Measurements from ENCODE around the gene ACKR2.

Gene ACKR2

DNA sequence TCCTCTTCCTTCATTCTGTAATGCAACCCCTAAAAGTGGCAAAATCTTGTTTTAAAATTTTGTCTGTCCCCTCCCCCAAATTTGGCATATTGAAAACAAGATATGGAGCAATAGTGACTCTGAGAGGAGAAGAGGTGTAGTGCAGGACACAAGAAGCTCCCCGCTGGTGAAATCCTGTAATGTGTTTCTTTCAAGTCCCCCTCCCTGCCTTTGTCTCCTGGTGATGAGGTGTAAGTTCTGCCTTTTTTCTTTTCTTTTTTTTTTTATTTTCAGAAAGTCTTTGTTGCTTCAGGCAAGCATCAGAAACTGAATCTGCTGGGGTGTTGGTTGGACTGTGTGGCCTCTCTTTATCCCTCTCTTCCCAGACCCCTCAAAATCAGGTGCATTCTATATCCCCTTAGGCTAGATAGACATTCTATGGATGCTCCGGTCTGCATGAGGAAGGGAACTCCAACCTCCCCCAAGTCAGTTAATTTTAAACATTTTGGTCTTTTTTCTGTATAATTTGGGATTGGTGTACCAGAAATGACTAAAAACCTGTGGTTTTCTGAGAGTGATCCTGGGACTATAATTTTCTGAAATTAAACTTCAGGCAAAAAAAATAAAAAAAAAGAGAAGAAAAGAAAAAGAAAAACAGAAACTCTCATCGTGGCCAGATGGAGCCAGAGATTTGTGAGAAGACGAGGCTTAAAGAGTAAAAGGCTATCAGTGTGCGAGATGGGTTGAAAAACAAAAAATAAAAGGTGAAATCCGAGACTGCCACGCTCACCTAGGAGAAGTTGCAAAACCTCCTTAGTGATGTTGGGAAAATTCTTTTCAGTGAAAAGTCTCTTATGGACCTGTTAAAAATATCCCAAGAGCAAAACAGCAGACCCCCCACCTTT, 21.4 kb downstream of the ACKR2 start:
- peak in 1 of 2 donors; percentile 7 for DNase-seq

GRCh38 chr3:42831321-42831713, 22.1 kb downstream of the ACKR2 start:
- peak; percentile 72 to 81 for DNase-seq

- DNase-seq: no peak
Observed at GRCh38 chr3:42836150-42837123, 27.2 kb downstream of the ACKR2 start.

DNA sequence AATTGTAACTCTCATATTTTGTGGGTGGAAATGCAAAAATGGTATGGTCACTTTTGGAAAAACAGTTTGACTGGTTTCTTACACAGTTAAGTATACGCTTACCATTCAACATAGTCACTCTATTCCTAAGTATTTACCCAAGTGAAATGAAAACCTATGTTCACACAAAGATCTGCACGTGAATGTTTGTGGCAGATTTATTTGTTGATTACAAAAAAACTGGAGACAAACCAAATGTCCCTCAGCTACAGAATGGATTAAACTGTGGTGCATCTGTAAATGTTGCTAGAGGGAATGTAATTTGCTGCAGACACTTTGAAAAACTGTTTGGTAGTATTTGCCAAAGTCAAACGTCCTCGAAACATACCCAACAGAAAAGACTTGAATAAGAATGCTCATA, 29.3 kb downstream of the ACKR2 start:
- DNase-seq: no peak

GRCh38 chr3:42839616-42840015, 30.4 kb downstream of the ACKR2 start:
- DNase-seq: peak; percentile 33 to 57

- no peak for DNase-seq
Observed at GRCh38 chr3:42841332-42841731, 32.1 kb downstream of the ACKR2 start.

DNA sequence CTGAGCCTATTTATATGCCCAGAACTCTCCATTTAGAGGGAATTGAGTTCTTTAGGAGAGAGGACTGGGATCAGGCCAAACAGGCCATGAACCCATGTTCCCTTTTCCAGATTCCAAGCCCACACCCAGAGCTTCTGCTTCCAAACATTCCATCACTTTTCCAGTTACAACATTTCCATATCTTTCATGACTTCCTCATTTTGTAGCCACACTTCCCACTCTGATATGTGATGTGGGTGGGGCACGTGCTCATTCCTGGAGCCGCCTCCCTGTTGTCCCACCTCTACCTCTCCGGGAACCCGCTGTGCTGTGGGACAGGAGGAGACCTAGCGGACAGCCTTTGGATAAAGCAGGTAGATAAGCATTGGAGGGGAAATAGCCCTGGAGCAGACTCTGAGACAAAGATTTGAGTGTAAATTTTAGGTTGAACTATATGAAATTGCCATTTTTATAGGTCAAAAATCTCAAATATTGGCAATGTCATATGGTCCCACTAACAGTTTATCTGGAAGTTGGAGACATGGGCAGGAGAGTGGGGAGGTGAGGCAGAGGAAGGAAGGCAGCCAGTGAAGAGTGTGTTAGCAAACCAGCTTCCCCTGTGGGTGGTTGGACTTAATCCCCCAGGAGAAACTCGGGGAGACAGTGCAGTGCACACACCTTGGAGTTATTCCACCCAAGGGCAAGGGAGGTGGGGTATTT, 34.6 kb downstream of the ACKR2 start:
- no peak for DNase-seq

- DNase-seq: no peak
Observed at GRCh38 chr3:42844412-42844713, 35.1 kb downstream of the ACKR2 start.

DNA sequence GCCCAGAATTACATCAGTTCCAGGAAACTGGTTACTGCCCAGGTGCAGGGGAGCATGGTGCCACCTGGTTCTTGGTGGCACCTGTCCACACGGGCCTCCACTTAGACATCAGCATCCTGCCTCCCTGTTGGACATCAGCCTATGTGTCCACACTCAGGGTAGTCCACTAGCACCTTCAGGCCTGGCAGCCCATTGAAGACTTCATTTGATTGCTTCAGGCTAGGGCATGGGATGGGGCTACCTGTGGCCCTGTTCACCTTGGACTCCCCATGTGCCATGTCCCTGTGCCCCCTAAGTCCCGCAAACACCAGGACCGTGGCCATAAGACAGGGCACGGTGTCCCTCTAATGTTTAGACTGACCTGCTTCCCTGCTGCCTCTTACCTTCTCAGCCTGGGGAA, 35.6 kb downstream of the ACKR2 start:
- no peak for DNase-seq

GRCh38 chr3:42846685-42847522, 37.7 kb downstream of the ACKR2 start:
- DNase-seq: peak; percentile 3 to 57

DNA sequence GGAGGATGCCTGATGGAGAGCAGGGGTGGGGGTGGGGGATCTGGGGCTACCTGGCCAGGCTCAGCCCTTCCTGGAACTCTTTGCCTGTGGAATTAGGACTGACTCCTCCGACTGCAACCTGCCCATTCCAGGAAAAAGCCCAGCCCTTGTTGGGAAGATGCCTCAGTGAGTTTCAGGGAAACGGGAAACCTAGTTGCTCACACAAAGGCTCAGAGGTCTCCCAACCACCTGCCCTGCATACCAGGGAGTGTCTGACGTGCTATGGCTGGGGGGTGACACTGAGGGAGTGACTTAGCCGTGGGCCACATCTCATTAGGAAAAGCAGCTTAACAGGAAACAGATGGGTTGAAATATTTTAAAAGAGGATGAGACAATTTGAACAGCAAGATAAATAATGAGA, 38.5 kb downstream of the ACKR2 start:
- DNase-seq: no peak

DNA sequence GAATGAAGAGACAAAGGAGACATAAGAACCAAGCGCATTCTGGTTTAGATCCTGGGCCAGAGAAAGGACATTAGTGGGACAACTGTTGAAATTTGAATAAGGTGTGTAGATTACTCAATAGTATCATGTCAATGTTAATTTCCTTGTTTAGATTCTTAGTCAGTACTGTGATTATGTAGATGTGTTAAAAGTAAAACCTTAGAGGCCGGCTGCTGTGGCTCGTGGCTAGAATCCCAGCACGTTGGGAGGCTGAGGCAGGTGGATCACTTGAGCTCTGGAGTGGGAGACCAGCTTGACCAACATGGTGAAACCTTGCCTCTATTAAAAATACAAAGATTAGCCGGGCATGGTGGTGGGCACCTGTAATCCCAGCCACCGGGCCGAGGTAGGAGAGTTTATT, 39.8 kb downstream of the ACKR2 start:
- DNase-seq: no peak

DNA sequence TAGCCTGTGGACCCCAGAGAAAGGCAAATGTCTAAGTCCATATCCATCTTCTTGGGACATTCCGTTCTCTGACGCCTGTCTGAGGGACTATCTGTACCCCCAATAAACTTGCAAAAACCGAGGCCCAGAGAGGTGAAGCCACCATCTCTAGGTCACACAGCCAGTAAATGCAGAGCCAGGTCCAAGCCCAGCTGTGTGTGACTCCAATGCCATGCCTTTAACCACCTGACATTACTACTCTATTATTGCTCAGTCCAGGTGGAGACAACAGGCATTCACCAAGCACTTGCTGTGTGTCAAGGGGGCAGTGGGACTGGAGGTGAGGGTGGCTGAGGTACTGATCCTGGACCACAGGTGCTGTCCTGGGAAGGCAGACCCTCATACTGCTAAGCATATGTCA, 41.0 kb downstream of the ACKR2 start:
- no peak for DNase-seq

DNA sequence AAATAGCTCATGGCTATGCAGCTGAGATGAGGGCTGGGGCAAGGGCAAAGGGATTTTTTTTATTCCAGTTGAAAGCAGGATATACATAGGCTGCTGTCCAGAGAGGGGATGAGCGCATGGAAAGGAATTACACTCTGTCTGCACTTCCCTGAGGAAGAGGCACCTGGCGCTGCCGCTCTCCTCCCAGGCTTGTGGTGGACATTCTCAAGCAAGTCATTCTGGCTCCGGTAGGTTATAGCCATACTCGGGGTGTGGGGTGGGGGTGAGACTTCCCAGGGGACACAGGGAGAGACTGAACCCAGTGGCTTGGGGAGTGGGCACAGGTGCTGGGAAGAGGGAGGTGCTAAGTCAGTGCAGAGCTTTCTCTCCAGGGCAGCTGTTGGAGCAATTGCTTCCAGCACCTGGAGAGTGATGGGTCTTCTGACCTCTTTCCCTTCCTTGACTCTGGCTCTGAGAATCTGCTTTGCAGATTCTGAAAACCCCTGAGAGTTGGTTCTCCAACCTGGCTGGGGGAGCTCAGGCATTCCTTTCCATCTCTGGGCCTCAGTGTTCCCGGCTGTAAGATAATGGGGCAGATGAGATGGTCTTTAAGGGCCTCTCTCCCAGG, 42.1 kb downstream of the ACKR2 start:
- no peak for DNase-seq

DNA sequence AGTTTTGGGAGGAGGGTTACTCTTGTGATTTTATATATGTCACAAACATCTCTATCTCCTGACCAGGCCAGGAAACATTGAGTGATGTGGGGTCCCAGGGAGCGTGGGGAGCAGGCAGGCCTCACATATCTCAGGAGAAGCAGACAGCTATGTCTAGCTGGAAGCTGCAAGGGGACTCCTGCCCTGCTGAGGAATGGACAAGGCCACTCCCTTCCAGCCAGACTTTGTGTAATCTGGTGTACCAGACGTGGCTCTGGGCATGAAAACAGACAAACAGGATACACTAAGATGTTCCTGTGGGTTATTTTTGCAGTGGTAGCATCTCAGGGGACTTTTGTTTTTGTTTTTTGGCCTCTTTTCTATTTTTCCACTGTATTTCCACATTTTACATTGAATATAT, 43.2 kb downstream of the ACKR2 start:
- no peak for DNase-seq

- no peak for DNase-seq
Observed at GRCh38 chr3:42853056-42853455, 43.8 kb downstream of the ACKR2 start.

GRCh38 chr3:42853739-42854302, 44.6 kb downstream of the ACKR2 start:
- no peak for DNase-seq

DNA sequence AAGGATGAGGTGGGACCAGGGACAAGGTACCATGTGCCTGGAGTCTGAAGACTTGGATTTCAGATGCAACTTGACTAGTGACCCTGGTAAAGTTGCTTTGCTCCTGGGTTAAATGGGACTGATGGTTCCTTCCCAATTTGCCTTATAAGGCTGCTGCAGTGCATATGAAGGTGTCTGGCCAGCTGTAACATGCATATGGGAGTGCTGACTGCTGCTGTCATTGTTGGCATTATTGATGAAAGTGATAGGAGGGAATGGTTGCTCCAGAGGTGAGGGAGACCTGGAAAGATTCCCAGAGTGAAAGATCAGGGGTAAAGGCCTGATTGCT, 45.9 kb downstream of the ACKR2 start:
- no peak for DNase-seq

- no peak for DNase-seq
Observed at GRCh38 chr3:42855547-42856380, 46.5 kb downstream of the ACKR2 start.

DNA sequence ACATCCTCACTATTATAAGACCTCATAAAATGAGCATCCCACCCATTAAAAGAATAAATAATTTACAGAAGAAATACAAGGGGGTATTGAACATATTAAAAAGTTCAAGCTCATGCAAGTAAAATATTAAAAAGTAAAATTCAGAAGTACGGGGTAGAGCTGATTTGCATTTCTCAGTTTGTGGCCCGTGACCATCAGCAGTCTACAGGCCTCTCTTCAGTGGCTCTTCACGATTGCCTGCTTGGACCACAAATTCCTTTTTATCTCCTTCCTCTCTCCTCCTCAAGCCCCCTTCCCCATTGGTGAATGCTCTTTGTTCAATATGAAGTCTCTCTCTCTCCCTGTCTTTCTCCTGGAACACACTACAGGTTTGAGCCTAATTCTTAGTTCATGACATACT, 47.3 kb downstream of the ACKR2 start:
- DNase-seq: no peak

Measured in CD4-positive, alpha-beta T cell treated with Interferon alpha-2 for 1 hour (primary cell).